Right lobe of liver (tissue), 4 donors: ENCODE data around the gene DIPK1B.

Experiments
- POLR2A ChIP-seq: fragments of 450-650 bp; IDR thresholded peaks from one replicate; pipeline ENCODE4 v1.6.1; 2017; ENCODE audit warnings: antibody characterized with exemption, mild to moderate bottlenecking
- TF ChIP-seq, protein P1 (sequence below), 4 donors: fragments of 200-600 bp in 3 of 4; fragments of 450-650 bp in 1 of 4; IDR thresholded peaks; one replicate each; pipeline versions ENCODE4 v1.5.1 to v1.8.0; 2016 to 2022; ENCODE audit warnings: antibody characterized with exemption in 4 of 4, mild to moderate bottlenecking in 2 of 4
- donor health status: DM: no; HTN: no; CAD: no.
- donor health status: DM: no; HTN: no; CAD: no.
- donor health status: DM: no; HTN: yes; CAD: no.

DNA sequence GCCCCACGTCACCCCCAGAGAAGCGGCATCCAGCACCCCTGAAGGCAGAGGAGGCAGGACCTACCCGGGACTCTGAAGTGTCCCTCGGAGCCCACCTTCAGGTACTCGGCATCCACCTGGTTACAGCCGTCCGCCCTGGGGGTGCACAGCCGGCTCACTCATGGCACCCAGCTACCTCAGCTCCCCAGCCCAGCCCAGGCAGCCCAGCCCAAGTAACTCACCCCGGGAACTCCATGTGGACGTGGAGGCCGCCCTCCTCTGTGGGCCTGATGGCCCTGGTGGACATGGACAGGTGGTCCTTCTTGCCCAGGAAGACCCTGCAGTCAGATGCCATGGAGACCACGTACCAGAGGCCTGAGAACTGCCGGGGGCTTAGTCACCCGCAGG, 51.3 kb downstream of the DIPK1B start:
- TF ChIP-seq, protein P1, sequence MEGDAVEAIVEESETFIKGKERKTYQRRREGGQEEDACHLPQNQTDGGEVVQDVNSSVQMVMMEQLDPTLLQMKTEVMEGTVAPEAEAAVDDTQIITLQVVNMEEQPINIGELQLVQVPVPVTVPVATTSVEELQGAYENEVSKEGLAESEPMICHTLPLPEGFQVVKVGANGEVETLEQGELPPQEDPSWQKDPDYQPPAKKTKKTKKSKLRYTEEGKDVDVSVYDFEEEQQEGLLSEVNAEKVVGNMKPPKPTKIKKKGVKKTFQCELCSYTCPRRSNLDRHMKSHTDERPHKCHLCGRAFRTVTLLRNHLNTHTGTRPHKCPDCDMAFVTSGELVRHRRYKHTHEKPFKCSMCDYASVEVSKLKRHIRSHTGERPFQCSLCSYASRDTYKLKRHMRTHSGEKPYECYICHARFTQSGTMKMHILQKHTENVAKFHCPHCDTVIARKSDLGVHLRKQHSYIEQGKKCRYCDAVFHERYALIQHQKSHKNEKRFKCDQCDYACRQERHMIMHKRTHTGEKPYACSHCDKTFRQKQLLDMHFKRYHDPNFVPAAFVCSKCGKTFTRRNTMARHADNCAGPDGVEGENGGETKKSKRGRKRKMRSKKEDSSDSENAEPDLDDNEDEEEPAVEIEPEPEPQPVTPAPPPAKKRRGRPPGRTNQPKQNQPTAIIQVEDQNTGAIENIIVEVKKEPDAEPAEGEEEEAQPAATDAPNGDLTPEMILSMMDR (IDR thresholded peaks at IDR 0.05): no peak
- no peak for TF ChIP-seq POLR2A
